Measurements from ENCODE around the gene LRRC9. TPM values are rescaled to one million over a fixed set of nuclear protein-coding genes. Genes with fewer than 3 reads are reported as not detected.

The LRRC9 gene
- polyA plus RNA-seq, 1 of the 3 experiments (the other 2 are of a cell fraction) = not detected

DNA sequence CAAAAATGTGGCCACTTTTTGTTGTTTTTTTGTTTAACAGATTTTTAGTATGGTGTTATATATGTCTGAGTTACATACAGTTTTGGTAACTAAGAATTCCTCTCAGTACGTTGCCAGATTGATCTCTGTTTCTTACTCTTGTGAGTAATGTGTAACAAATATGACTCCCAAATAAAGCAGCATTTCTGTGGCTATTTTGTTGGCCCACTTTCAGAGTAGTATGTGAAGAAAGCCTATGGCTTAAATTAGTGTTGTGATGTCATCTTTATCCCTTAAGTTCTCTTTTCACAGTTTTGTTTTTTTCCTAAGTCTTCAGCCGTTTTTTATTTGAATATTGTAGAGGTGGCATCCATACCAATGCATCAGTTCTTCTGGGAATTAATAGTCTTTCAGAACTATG lies 182.4 kb downstream of the LRRC9 start:
- Histone ChIP-seq H3K27me3 (ENCODE audit: insufficient read depth) (no peaks in the 10 kb centered on the region), H4K20me1 (ENCODE audit: insufficient read depth) (peaks cover 35% of the 10 kb centered on the region), H3K27ac (ENCODE audit: low read depth in 2 of 2, low read length in 1 of 2) (peak overlapping the region in 1 of 2 experiments; percentile 53; a peak in 2 of 4 replicates), H3K9me2 (no peaks in the 10 kb centered on the region), H3K4me1 (ENCODE audit: control insufficient read depth in 1 of 2, insufficient read depth in 2 of 2, low read depth in 1 of 2, low read length in 1 of 2) (peaks cover 2 to 12% of the 10 kb centered on the region in 2 experiments; a peak in 2 of 4 replicates), H2AFZ (ENCODE audit: low read depth) (no peak overlapping the region), H3K4me3 (ENCODE audit: low read depth in 2 of 2, low read length in 1 of 2) (no peak overlapping the region), H3K36me3 (replicated peaks in 1 of 2; ENCODE audit: control insufficient read depth in 1 of 2, insufficient read depth in 2 of 2, low read length in 1 of 2) (peaks cover 8 to 22% of the 10 kb centered on the region in 2 experiments), H3K4me2 (no peak overlapping the region), H3K9ac (no peak overlapping the region), H3K79me2 (ENCODE audit: insufficient read depth) (peaks cover 97% of the 10 kb centered on the region), H3F3A (replicated peaks; ENCODE audit: insufficient read depth) (peaks cover 13% of the 10 kb centered on the region), H3K9me3 (no peaks in the 10 kb centered on the region)
- 57% methylated on average over 2 of the region's 2 CpGs for WGBS (ENCODE audit: low lambda C conversion rate)
- no peak for DNase-seq
- ChIA-PET POLR2A (no interaction called here), CTCF (no interaction called here)
- TF ChIP-seq JUND (IDR thresholded peaks at IDR 0.05) = no peak
- no peak for TF ChIP-seq POLR2AphosphoS5 (IDR thresholded peaks at IDR 0.05; ENCODE audit: low read depth, low read length)
- TF ChIP-seq SIN3A (IDR thresholded peaks at IDR 0.05; ENCODE audit: borderline replicate concordance, low read depth, low read length) = no peak
- TF ChIP-seq, protein P1, sequence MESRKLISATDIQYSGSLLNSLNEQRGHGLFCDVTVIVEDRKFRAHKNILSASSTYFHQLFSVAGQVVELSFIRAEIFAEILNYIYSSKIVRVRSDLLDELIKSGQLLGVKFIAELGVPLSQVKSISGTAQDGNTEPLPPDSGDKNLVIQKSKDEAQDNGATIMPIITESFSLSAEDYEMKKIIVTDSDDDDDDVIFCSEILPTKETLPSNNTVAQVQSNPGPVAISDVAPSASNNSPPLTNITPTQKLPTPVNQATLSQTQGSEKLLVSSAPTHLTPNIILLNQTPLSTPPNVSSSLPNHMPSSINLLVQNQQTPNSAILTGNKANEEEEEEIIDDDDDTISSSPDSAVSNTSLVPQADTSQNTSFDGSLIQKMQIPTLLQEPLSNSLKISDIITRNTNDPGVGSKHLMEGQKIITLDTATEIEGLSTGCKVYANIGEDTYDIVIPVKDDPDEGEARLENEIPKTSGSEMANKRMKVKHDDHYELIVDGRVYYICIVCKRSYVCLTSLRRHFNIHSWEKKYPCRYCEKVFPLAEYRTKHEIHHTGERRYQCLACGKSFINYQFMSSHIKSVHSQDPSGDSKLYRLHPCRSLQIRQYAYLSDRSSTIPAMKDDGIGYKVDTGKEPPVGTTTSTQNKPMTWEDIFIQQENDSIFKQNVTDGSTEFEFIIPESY (IDR thresholded peaks at IDR 0.05; ENCODE audit: borderline replicate concordance, low read depth) = no peak
- TF ChIP-seq TAF1 (IDR thresholded peaks at IDR 0.05; ENCODE audit: borderline replicate concordance, low read depth, low read length) = no peak

DNA sequence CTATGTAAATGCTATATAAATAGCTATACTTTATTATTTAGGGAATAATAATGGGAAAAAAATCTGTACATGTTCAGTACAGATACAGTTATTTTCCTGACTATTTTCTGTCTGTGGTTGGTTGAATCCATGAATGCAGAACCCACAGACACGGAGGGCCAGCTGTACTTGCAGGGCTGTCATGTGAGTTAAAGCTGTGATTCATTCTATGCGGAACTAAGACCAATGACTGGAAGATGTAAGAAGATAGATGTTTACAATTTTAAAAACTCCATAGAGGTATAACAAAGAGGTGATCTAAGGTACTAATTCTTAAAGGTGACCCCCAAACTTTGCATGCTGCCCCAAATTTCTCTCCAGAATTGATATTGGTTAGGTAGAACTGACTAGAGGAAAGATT lies 186.4 kb downstream of the LRRC9 start:
- DNase-seq = no peak
- Histone ChIP-seq H3K79me2 (ENCODE audit: insufficient read depth) (peaks cover 94% of the 10 kb centered on the region), H2AFZ (ENCODE audit: low read depth) (no peak overlapping the region), H4K20me1 (ENCODE audit: insufficient read depth) (peaks cover 27% of the 10 kb centered on the region; the same call in 1 of the 2 replicates), H3K9ac (no peak overlapping the region), H3K9me2 (no peaks in the 10 kb centered on the region), H3K9me3 (no peaks in the 10 kb centered on the region), H3K4me1 (ENCODE audit: control insufficient read depth in 1 of 2, insufficient read depth in 2 of 2, low read depth in 1 of 2, low read length in 1 of 2) (peaks cover 2 to 16% of the 10 kb centered on the region in 2 experiments; a peak in 2 of 4 replicates), H3K4me2 (no peak overlapping the region), H3K36me3 (replicated peaks in 1 of 2; ENCODE audit: control insufficient read depth in 1 of 2, insufficient read depth in 2 of 2, low read length in 1 of 2) (peaks cover 19 to 25% of the 10 kb centered on the region in 2 experiments), H3F3A (replicated peaks; ENCODE audit: insufficient read depth) (peaks cover 10% of the 10 kb centered on the region), H3K27me3 (ENCODE audit: insufficient read depth) (no peaks in the 10 kb centered on the region), H3K4me3 (ENCODE audit: low read depth in 2 of 2, low read length in 1 of 2) (no peak overlapping the region), H3K27ac (ENCODE audit: low read depth in 2 of 2, low read length in 1 of 2) (no peak overlapping the region)
- ChIA-PET POLR2A (no interaction called here), CTCF (no interaction called here)
- TF ChIP-seq, protein P2, sequence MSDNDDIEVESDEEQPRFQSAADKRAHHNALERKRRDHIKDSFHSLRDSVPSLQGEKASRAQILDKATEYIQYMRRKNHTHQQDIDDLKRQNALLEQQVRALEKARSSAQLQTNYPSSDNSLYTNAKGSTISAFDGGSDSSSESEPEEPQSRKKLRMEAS (IDR thresholded peaks at IDR 0.05; ENCODE audit: low read depth) = no peak
- no peak for TF ChIP-seq YY1 (IDR thresholded peaks at IDR 0.05; ENCODE audit: low read depth)
- no peak for TF ChIP-seq GATA2 (CRISPR knock-in tag; IDR thresholded peaks at IDR 0.05)
- TF ChIP-seq, protein P1 (IDR thresholded peaks at IDR 0.05; ENCODE audit: borderline replicate concordance, low read depth) = no peak
- TF ChIP-seq FOSL2 (IDR thresholded peaks at IDR 0.05; ENCODE audit: borderline replicate concordance, low read depth) = no peak
- no peak for TF ChIP-seq EP300 (IDR thresholded peaks at IDR 0.05; ENCODE audit: borderline replicate concordance in 1 of 2, low read depth in 1 of 2, low read length in 1 of 2)
- TF ChIP-seq, protein P3, sequence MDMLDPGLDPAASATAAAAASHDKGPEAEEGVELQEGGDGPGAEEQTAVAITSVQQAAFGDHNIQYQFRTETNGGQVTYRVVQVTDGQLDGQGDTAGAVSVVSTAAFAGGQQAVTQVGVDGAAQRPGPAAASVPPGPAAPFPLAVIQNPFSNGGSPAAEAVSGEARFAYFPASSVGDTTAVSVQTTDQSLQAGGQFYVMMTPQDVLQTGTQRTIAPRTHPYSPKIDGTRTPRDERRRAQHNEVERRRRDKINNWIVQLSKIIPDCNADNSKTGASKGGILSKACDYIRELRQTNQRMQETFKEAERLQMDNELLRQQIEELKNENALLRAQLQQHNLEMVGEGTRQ (IDR thresholded peaks at IDR 0.05; ENCODE audit: borderline replicate concordance, low read depth, low read length) = no peak
- TF ChIP-seq NFIC (IDR thresholded peaks at IDR 0.05; ENCODE audit: borderline replicate concordance) = no peak
- TF ChIP-seq, protein P4, sequence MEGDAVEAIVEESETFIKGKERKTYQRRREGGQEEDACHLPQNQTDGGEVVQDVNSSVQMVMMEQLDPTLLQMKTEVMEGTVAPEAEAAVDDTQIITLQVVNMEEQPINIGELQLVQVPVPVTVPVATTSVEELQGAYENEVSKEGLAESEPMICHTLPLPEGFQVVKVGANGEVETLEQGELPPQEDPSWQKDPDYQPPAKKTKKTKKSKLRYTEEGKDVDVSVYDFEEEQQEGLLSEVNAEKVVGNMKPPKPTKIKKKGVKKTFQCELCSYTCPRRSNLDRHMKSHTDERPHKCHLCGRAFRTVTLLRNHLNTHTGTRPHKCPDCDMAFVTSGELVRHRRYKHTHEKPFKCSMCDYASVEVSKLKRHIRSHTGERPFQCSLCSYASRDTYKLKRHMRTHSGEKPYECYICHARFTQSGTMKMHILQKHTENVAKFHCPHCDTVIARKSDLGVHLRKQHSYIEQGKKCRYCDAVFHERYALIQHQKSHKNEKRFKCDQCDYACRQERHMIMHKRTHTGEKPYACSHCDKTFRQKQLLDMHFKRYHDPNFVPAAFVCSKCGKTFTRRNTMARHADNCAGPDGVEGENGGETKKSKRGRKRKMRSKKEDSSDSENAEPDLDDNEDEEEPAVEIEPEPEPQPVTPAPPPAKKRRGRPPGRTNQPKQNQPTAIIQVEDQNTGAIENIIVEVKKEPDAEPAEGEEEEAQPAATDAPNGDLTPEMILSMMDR (IDR thresholded peaks at IDR 0.05) = no peak
- TF ChIP-seq FOXJ3 (CRISPR knock-in tag; IDR thresholded peaks at IDR 0.05) = no peak
- 73% methylated on average over 2 of the region's 2 CpGs for WGBS (ENCODE audit: low lambda C conversion rate)

All from SK-N-SH (cell line).